Activated T-helper 1 cell treated with anti-CD3 and anti-CD28 coated beads, Interleukin-12 subunit alpha, Interleukin-12 subunit beta, Interleukin-2, Interleukin-4 antibody, amounts not matched to agents 30 ng/mL and 10 ng/mL and 1 ng/mL, durations not matched to agents 14 hours and 24 hours and 36 hours (primary cell): ENCODE measurements around the gene CAPN7. TPM values are rescaled to one million over a fixed set of nuclear protein-coding genes. Genes with fewer than 3 reads are reported as not detected.

Experiments used
- DNase-seq: peaks from one replicate; pipeline ENCODE4 v3.0.0; 2021; ENCODE audit warnings: low spot score
- H3K27ac Mint-ChIP-seq: one replicate; pipeline ENCODE4 v1.8.0; 2021; ENCODE audit warnings: mild to moderate bottlenecking, mixed read lengths
- H3K27me3 Mint-ChIP-seq: one replicate; pipeline ENCODE4 v1.8.0; 2022; ENCODE audit warnings: mild to moderate bottlenecking, moderate library complexity, mixed read lengths; ENCODE audit not compliant: insufficient read depth
- H3K36me3 Mint-ChIP-seq: one replicate; pipeline ENCODE4 v1.8.0; 2021; ENCODE audit warnings: low read depth, mixed read lengths
- H3K4me1 Mint-ChIP-seq: one replicate; pipeline ENCODE4 v1.8.0; 2021; ENCODE audit warnings: low read depth, mixed read lengths
- H3K4me3 Mint-ChIP-seq: one replicate; pipeline ENCODE4 v1.8.0; 2021; ENCODE audit warnings: mild to moderate bottlenecking, moderate library complexity, mixed read lengths
- H3K9me3 Mint-ChIP-seq: one replicate; pipeline ENCODE4 v1.8.0; 2021; ENCODE audit warnings: mixed read lengths
- intact Hi-C: fragments of 100-400 bp; cut with micrococcal nuclease; formaldehyde crosslinking; loops from one replicate; pipeline ENCODE4 v1.15.1; 2024
- total RNA-seq: library from RNA; stranded (reverse); gene quantifications from 2 replicates; pipeline ENCODE4 v1.2.3, GENCODE V29; 2022

The CAPN7 gene
- total RNA-seq, 1 donor from 2014 or later, result 26.0 TPM

DNA sequence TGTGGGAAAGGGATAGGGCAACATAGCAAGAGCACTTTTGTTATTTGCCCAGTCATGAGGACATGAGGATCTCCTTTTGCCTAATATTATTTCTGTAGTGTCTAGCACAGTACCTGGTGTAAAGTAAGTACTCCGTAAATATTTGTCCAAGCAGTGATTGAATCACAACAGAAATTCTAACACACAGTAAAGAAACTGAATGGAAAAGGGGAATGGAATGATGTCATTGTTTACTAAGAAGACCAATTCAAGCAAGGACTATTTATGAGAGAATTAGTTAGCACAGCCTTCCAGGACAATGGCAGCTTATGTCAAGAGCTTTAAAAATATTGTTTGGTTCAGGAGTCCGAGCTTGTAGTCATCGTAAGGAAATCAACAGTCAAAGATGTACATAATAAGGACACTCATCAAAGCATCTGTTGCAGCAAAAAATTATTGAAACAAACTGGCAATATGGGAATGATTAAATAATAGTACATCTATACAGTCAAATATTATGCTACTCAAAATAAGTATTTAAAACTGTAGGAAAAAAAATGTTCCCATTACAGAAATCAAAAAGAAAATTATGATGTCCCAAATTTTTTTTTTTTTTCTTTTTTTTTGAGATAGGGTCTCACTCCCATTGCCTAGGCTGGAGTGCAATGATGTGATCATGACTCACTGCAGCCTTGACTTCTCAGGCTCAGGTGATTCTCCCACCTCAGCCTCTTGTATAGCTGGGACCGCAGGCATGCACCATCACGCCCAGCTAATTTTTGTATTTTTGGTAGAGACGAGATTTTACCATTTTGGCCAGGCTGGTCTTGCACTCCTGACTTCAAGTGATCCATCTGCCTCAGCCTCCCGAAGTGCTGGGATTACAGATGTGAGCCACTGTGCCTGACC lies 17.9 kb downstream of the CAPN7 start:
- H3K27me3 Mint-ChIP-seq, result no peaks in the 10 kb centered on the region
- no peak overlapping the region for H3K27ac Mint-ChIP-seq
- DNase-seq, result no peak
- peaks cover 5% of the 10 kb centered on the region for H3K4me1 Mint-ChIP-seq
- no peaks in the 10 kb centered on the region for H3K9me3 Mint-ChIP-seq
- H3K4me3 Mint-ChIP-seq, result no peak overlapping the region
- H3K36me3 Mint-ChIP-seq, result peaks cover 35% of the 10 kb centered on the region
- intact Hi-C loops, result no loop called here

DNA sequence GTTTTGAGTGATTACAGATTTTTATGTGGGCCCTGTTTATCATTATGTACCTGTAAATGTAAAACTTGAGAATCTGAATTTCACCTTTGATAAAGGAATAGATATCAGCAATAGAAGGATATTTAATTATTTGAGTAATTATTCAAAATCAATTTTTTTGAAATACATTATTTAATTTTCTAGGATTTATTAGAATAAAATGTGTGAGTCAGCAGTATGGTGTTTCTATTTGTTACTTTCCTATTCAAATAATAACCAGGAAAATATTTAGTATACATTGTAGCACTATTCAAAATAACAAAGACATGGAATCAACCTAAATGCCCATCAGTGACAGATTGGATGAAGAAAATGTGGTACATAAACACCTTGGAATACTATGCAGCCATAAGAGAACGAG lies 22.1 kb downstream of the CAPN7 start:
- Mint-ChIP-seq H3K4me1 (peaks cover 5% of the 10 kb centered on the region), H3K36me3 (peaks cover 13% of the 10 kb centered on the region), H3K9me3 (no peaks in the 10 kb centered on the region), H3K27me3 (no peaks in the 10 kb centered on the region), H3K27ac (no peak overlapping the region), H3K4me3 (no peak overlapping the region)
- intact Hi-C loops, result no loop called here
- DNase-seq, result no peak

- H3K4me3 Mint-ChIP-seq, result no peak overlapping the region
- H3K4me1 Mint-ChIP-seq, result peaks cover 5% of the 10 kb centered on the region
- no peaks in the 10 kb centered on the region for H3K27me3 Mint-ChIP-seq
- H3K36me3 Mint-ChIP-seq, result peaks cover 13% of the 10 kb centered on the region
- no peak overlapping the region for H3K27ac Mint-ChIP-seq
- no peak for DNase-seq
- intact Hi-C loops, result no loop called here
- H3K9me3 Mint-ChIP-seq, result no peaks in the 10 kb centered on the region
These were observed 23.2 kb downstream of the CAPN7 start for GRCh38 chr3:15229262-15229661.

GRCh38 chr3:15241341-15241740 lies 35.3 kb downstream of the CAPN7 start:
- H3K4me1 Mint-ChIP-seq, result peaks cover 7% of the 10 kb centered on the region
- no peak overlapping the region for H3K27ac Mint-ChIP-seq
- no peaks in the 10 kb centered on the region for H3K27me3 Mint-ChIP-seq
- H3K9me3 Mint-ChIP-seq, result no peaks in the 10 kb centered on the region
- no peak overlapping the region for H3K4me3 Mint-ChIP-seq
- no peak for DNase-seq
- intact Hi-C loops, result loop anchor here (1.0 to 5.0 kb wide), 2 partner anchors 134 to 164 kb away; no protein-coding TSS in a partner anchor
- H3K36me3 Mint-ChIP-seq, result peaks cover 29% of the 10 kb centered on the region

GRCh38 chr3:15243822-15244482 lies 37.9 kb downstream of the CAPN7 start:
- no peak for DNase-seq
- no peaks in the 10 kb centered on the region for H3K9me3 Mint-ChIP-seq
- peaks cover 36% of the 10 kb centered on the region for H3K36me3 Mint-ChIP-seq
- intact Hi-C loops, result loop anchor here (2.0 to 5.0 kb wide), 2 partner anchors 15 to 137 kb away; no protein-coding TSS in a partner anchor
- no peak overlapping the region for H3K27ac Mint-ChIP-seq
- no peaks in the 10 kb centered on the region for H3K27me3 Mint-ChIP-seq
- no peak overlapping the region for H3K4me3 Mint-ChIP-seq
- peaks cover 7% of the 10 kb centered on the region for H3K4me1 Mint-ChIP-seq

GRCh38 chr3:15246186-15246585 lies 40.1 kb downstream of the CAPN7 start:
- H3K27ac Mint-ChIP-seq, result no peak overlapping the region
- H3K4me3 Mint-ChIP-seq, result no peak overlapping the region
- intact Hi-C loops, result no loop called here
- H3K4me1 Mint-ChIP-seq, result peaks cover 7% of the 10 kb centered on the region
- H3K9me3 Mint-ChIP-seq, result no peaks in the 10 kb centered on the region
- peaks cover 35% of the 10 kb centered on the region for H3K36me3 Mint-ChIP-seq
- H3K27me3 Mint-ChIP-seq, result no peaks in the 10 kb centered on the region
- no peak for DNase-seq

- no peak overlapping the region for H3K4me3 Mint-ChIP-seq
- peak overlapping the region; percentile 43 for H3K27ac Mint-ChIP-seq
- H3K27me3 Mint-ChIP-seq, result no peaks in the 10 kb centered on the region
- no peaks in the 10 kb centered on the region for H3K9me3 Mint-ChIP-seq
- DNase-seq, result no peak
- H3K36me3 Mint-ChIP-seq, result peaks cover 37% of the 10 kb centered on the region
- intact Hi-C loops, result no loop called here
- peaks cover 12% of the 10 kb centered on the region for H3K4me1 Mint-ChIP-seq
These were observed 47.1 kb downstream of the CAPN7 start for GRCh38 chr3:15253023-15253697.

GRCh38 chr3:15255215-15255614 lies 49.2 kb downstream of the CAPN7 start:
- no peak for DNase-seq
- no peaks in the 10 kb centered on the region for H3K9me3 Mint-ChIP-seq
- H3K4me1 Mint-ChIP-seq, result peaks cover 18% of the 10 kb centered on the region
- H3K27me3 Mint-ChIP-seq, result no peaks in the 10 kb centered on the region
- intact Hi-C loops, result no loop called here
- H3K4me3 Mint-ChIP-seq, result no peak overlapping the region
- H3K27ac Mint-ChIP-seq, result no peak overlapping the region
- H3K36me3 Mint-ChIP-seq, result peaks cover 51% of the 10 kb centered on the region

DNA sequence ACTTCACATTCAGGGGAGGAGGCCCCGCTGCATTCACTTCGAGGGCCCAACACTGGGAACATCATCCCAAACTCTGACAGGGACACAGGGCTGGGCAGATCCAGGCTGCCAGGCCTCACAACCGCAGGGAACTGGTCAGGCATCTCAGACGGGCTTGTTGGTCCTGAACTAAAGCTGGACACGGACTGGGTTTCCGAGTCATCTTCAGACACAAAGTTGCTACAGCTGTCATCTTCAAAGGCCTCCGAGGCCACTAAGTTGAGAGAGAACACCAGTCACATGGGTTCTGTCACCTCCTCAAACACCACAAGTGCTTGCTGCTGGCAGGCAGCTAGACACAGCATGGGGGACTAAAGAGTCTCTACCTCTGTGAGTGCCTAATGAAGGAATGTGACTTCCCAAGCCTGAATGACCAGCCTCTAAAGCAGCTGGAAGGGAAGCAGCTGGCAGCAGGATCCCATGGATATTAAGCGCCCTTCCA lies 50.9 kb downstream of the CAPN7 start:
- no peak for DNase-seq
- H3K27ac Mint-ChIP-seq, result no peak overlapping the region
- H3K9me3 Mint-ChIP-seq, result no peaks in the 10 kb centered on the region
- H3K36me3 Mint-ChIP-seq, result peaks cover 58% of the 10 kb centered on the region
- H3K4me1 Mint-ChIP-seq, result peaks cover 32% of the 10 kb centered on the region
- H3K27me3 Mint-ChIP-seq, result no peaks in the 10 kb centered on the region
- no peak overlapping the region for H3K4me3 Mint-ChIP-seq
- intact Hi-C loops, result no loop called here

DNA sequence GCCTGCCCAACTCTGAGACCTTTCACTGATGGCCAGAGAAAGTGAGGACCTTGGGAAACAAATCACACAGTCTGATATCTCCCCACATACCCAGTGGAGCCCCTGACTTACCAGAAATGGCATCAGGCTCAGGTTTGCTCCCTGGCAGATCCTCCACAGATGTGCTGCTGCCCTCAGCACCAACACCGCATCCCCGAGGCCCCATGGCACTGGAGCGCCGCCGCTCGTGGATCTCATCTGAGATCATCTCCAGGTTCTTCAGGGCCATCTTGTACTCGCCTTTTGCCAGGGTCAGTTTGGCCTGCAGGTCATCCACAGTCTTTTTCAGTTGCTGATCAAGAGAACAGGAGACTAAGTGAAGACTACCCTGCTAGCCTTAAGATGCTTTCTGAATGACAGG lies 52.7 kb downstream of the CAPN7 start:
- H3K27me3 Mint-ChIP-seq, result no peaks in the 10 kb centered on the region
- peaks cover 49% of the 10 kb centered on the region for H3K36me3 Mint-ChIP-seq
- intact Hi-C loops, result loop anchor here (2.0 kb wide), 1 partner anchor 16 kb away; no protein-coding TSS in a partner anchor
- H3K4me1 Mint-ChIP-seq, result peaks cover 20% of the 10 kb centered on the region
- peak overlapping the region; percentile 45 for H3K27ac Mint-ChIP-seq
- no peak for DNase-seq
- H3K9me3 Mint-ChIP-seq, result no peaks in the 10 kb centered on the region
- no peak overlapping the region for H3K4me3 Mint-ChIP-seq

GRCh38 chr3:15260531-15260930 lies 54.5 kb downstream of the CAPN7 start:
- intact Hi-C loops, result loop anchor here (10.0 kb wide), 1 partner anchor 156 kb away; no protein-coding TSS in a partner anchor
- peaks cover 47% of the 10 kb centered on the region for H3K36me3 Mint-ChIP-seq

GRCh38 chr3:15261274-15261673 lies 55.2 kb downstream of the CAPN7 start:
- Mint-ChIP-seq H3K4me3 (no peak overlapping the region), H3K9me3 (no peaks in the 10 kb centered on the region), H3K4me1 (peaks cover 36% of the 10 kb centered on the region), H3K36me3 (peaks cover 46% of the 10 kb centered on the region), H3K27me3 (no peaks in the 10 kb centered on the region), H3K27ac (peak overlapping the region; percentile 55)
- intact Hi-C loops, result loop anchor here (10.0 kb wide), 1 partner anchor 156 kb away; no protein-coding TSS in a partner anchor
- no peak for DNase-seq

More at GRCh38 chr3:15260531-15260930, 54.5 kb downstream of the CAPN7 start:
- H3K9me3 Mint-ChIP-seq, result no peaks in the 10 kb centered on the region
- H3K4me3 Mint-ChIP-seq, result no peak overlapping the region
- H3K4me1 Mint-ChIP-seq, result peaks cover 29% of the 10 kb centered on the region
- H3K27ac Mint-ChIP-seq, result peak overlapping the region; percentile 55
- no peaks in the 10 kb centered on the region for H3K27me3 Mint-ChIP-seq
- DNase-seq, result no peak
